PFSK-1 (cell line): ENCODE results near the gene CFAP74.

Experiments used
- FOXP2 ChIP-seq: optimal IDR thresholded peaks from 2 replicates; pipeline ENCODE3; 2011; ENCODE audit warnings: borderline replicate concordance, control low read depth, inconsistent platforms; ENCODE audit not compliant: insufficient read depth; ENCODE audit errors: extremely low read length, extremely low read depth
- POLR2AphosphoS5 ChIP-seq: IDR thresholded peaks from 2 replicates; pipeline ENCODE4 v1.6.1; 2012; ENCODE audit warnings: low read depth, mild to moderate bottlenecking, control low read depth, low read length, moderate library complexity
- SIN3A ChIP-seq: IDR thresholded peaks from 2 replicates; pipeline ENCODE4 v1.6.1; 2012; ENCODE audit warnings: mild to moderate bottlenecking, low read length, moderate library complexity, borderline replicate concordance; ENCODE audit not compliant: insufficient read depth
- TAF1 ChIP-seq: IDR thresholded peaks from 2 replicates; pipeline ENCODE4 v1.6.1; 2012; ENCODE audit warnings: low read length, control low read depth, borderline replicate concordance; ENCODE audit not compliant: insufficient read depth
- TF ChIP-seq, protein P1 (sequence below), 2 experiments: IDR thresholded peaks; 2 replicates each; pipeline versions ENCODE4 v1.6.1 to v1.8.0; 2011 to 2012; ENCODE audit warnings: low read depth in 2 of 2, low read length in 2 of 2, control low read depth in 1 of 2, inconsistent platforms in 1 of 2, mild to moderate bottlenecking in 1 of 2, moderate library complexity in 1 of 2; ENCODE audit not compliant: insufficient read depth in 1 of 2

The CFAP74 gene

GRCh38 chr1:1955621-1956094 lies 47.9 kb downstream of the CFAP74 start:
- TF ChIP-seq SIN3A (no peak), TAF1 (no peak), FOXP2 (no peak), POLR2AphosphoS5 (no peak)
- TF ChIP-seq, protein P1, sequence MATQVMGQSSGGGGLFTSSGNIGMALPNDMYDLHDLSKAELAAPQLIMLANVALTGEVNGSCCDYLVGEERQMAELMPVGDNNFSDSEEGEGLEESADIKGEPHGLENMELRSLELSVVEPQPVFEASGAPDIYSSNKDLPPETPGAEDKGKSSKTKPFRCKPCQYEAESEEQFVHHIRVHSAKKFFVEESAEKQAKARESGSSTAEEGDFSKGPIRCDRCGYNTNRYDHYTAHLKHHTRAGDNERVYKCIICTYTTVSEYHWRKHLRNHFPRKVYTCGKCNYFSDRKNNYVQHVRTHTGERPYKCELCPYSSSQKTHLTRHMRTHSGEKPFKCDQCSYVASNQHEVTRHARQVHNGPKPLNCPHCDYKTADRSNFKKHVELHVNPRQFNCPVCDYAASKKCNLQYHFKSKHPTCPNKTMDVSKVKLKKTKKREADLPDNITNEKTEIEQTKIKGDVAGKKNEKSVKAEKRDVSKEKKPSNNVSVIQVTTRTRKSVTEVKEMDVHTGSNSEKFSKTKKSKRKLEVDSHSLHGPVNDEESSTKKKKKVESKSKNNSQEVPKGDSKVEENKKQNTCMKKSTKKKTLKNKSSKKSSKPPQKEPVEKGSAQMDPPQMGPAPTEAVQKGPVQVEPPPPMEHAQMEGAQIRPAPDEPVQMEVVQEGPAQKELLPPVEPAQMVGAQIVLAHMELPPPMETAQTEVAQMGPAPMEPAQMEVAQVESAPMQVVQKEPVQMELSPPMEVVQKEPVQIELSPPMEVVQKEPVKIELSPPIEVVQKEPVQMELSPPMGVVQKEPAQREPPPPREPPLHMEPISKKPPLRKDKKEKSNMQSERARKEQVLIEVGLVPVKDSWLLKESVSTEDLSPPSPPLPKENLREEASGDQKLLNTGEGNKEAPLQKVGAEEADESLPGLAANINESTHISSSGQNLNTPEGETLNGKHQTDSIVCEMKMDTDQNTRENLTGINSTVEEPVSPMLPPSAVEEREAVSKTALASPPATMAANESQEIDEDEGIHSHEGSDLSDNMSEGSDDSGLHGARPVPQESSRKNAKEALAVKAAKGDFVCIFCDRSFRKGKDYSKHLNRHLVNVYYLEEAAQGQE (IDR thresholded peaks at IDR 0.05; ENCODE audit: insufficient read depth in 1 of 2, low read depth in 2 of 2, low read length in 2 of 2) = no peak

- TF ChIP-seq SIN3A (no peak), TAF1 (no peak), FOXP2 (no peak), POLR2AphosphoS5 (no peak)
- TF ChIP-seq, protein P1 (IDR thresholded peaks at IDR 0.05; ENCODE audit: insufficient read depth in 1 of 2, low read depth in 2 of 2, low read length in 2 of 2) = no peak
Measured at GRCh38 chr1:1954831-1955441, 48.6 kb downstream of the CFAP74 start.

GRCh38 chr1:1954015-1954414 lies 49.6 kb downstream of the CFAP74 start:
- no peak for TF ChIP-seq SIN3A
- TF ChIP-seq FOXP2 = no peak
- TF ChIP-seq TAF1 = no peak
- TF ChIP-seq POLR2AphosphoS5 = no peak
- TF ChIP-seq, protein P1 (IDR thresholded peaks at IDR 0.05; ENCODE audit: insufficient read depth in 1 of 2, low read depth in 2 of 2, low read length in 2 of 2) = no peak

DNA sequence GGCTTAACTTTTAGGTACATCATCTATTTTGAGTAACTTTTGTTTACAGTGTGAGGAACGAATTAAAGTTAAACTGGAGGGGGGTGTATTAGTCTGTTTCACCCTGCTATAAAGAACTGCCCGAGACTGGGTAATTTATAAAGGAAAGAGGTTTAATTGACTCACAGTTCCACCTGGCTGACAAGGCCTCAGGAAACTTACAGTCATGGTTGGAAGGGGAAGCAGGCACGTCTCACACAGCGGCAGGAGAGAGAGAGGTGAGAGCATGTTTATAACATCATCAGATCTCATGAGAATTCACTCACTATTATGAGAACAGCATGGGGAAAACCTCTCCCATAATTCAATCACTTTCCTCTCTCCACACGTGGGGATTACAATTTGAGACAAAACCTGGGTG lies 52.6 kb downstream of the CFAP74 start:
- TF ChIP-seq FOXP2 = no peak

GRCh38 chr1:1948783-1949182 lies 54.8 kb downstream of the CFAP74 start:
- no peak for TF ChIP-seq FOXP2
- TF ChIP-seq POLR2AphosphoS5 = no peak
- TF ChIP-seq SIN3A = no peak
- TF ChIP-seq, protein P1 (IDR thresholded peaks at IDR 0.05; ENCODE audit: insufficient read depth in 1 of 2, low read depth in 2 of 2, low read length in 2 of 2) = no peak
- TF ChIP-seq TAF1 = no peak
